B cell (primary cell): ENCODE data around the gene CACNA1F. TPM values are rescaled to one million over a fixed set of nuclear protein-coding genes. Genes with fewer than 3 reads are reported as not detected.

Source experiments
- ATAC-seq: fragments of 200-7000 bp; cut with Tn5 transposase; one replicate; pipeline ENCODE4 v1.10.0; 2021; ENCODE audit warnings: low read depth, mild to moderate bottlenecking, moderate number of reproducible peaks, moderate library complexity
- CTCF ChIA-PET: fragments of 350-600 bp; sonication (Branson Sonifier 250); formaldehyde crosslinking; loops from one replicate; lab custom pipeline; 2021; ENCODE audit warnings: antibody characterized with exemption, inconsistent platforms; lab: Charles Lee
- POLR2A ChIA-PET: fragments of 350-600 bp; sonication (Branson Sonifier 250); formaldehyde crosslinking; loops from one replicate; lab custom pipeline; 2021; ENCODE audit warnings: antibody characterized with exemption; lab: Charles Lee
- DNase-seq: peaks from one replicate; pipeline ENCODE4 v3.0.0; 2013
- H2AFZ ChIP-seq: 2 replicates; pipeline ENCODE4 v1.6.1; 2012; ENCODE audit warnings: mild to moderate bottlenecking, low read depth, low read length; ENCODE audit not compliant: insufficient read depth, poor library complexity, severe bottlenecking
- H3K27ac ChIP-seq, 2 donors: 1 replicate in 1 of 2; 2 replicates in 1 of 2; pipeline ENCODE4 v1.5.1; 2012 to 2013; ENCODE audit warnings: low read length in 2 of 2, mild to moderate bottlenecking in 2 of 2, moderate library complexity in 1 of 2
- H3K27me3 ChIP-seq, 4 experiments: fragments of 200-600 bp in 1 of 4; sonication (generic) in 1 of 4; replicated peaks in 1 of 4; 1 replicate in 2 of 4; 2 replicates in 2 of 4; pipeline versions ENCODE4 v1.6.1 to v1.7.0; 2013 to 2016; ENCODE audit warnings: low read length in 3 of 4, mild to moderate bottlenecking in 2 of 4, mixed read lengths in 1 of 4, moderate library complexity in 1 of 4; ENCODE audit not compliant: insufficient read depth in 4 of 4, control insufficient read depth in 3 of 4; ENCODE audit errors: control extremely low read depth in 1 of 4
- H3K36me3 ChIP-seq, 2 experiments: replicated peaks in 1 of 2; 1 replicate in 1 of 2; 2 replicates in 1 of 2; pipeline versions ENCODE4 v1.6.1 to v1.7.1; 2013; ENCODE audit warnings: low read length in 1 of 2; ENCODE audit not compliant: insufficient read depth in 2 of 2, control insufficient read depth in 1 of 2; ENCODE audit errors: control extremely low read depth in 1 of 2, extremely low read depth in 1 of 2
- H3K4me1 ChIP-seq, 2 donors: fragments of 200-600 bp in 1 of 2; sonication (generic) in 1 of 2; 1 replicate in 1 of 2; 2 replicates in 1 of 2; pipeline versions ENCODE4 v1.5.1 to v1.6.1; 2013 to 2017; ENCODE audit warnings: low read length in 2 of 2; ENCODE audit not compliant: control insufficient read depth in 2 of 2, insufficient read depth in 2 of 2
- H3K4me2 ChIP-seq: replicated peaks from 2 replicates; pipeline ENCODE3; 2012; ENCODE audit warnings: mild to moderate bottlenecking, low read depth, low read length; ENCODE audit not compliant: poor library complexity, severe bottlenecking
- H3K4me3 ChIP-seq, 5 experiments: fragments of 200-600 bp in 1 of 5; sonication (generic) in 1 of 5; 1 replicate in 3 of 5; 2 replicates in 2 of 5; pipeline versions ENCODE4 v1.5.1 to v1.7.0; 2011 to 2016; ENCODE audit warnings: low read length in 4 of 5, mild to moderate bottlenecking in 4 of 5, low read depth in 2 of 5, control low read depth in 1 of 5, moderate library complexity in 1 of 5; ENCODE audit not compliant: insufficient read depth in 1 of 5; ENCODE audit errors: control extremely low read depth in 1 of 5, extremely low read depth in 1 of 5
- H3K79me2 ChIP-seq: fragments of 200-600 bp; sonication (generic); one replicate; pipeline ENCODE4 v1.6.0; 2016; ENCODE audit warnings: low read length; ENCODE audit not compliant: control insufficient read depth, insufficient read depth
- H3K9ac ChIP-seq: fragments of 200-600 bp; sonication (generic); 2 replicates; pipeline ENCODE4 v1.6.1; 2017; ENCODE audit warnings: mild to moderate bottlenecking, low read length, moderate library complexity
- H3K9me3 ChIP-seq, 3 donors: one replicate each; pipeline versions ENCODE4 v1.6.1 to v1.7.1; 2013; ENCODE audit warnings: low read length in 2 of 3; ENCODE audit not compliant: control insufficient read depth in 2 of 3, insufficient read depth in 1 of 3; ENCODE audit errors: control extremely low read depth in 1 of 3
- H4K20me1 ChIP-seq: 2 replicates; pipeline ENCODE4 v1.6.0; 2012; ENCODE audit warnings: mild to moderate bottlenecking, low read length; ENCODE audit not compliant: insufficient read depth, control insufficient read depth, poor library complexity, severe bottlenecking
- H3K27ac Mint-ChIP-seq: one replicate; pipeline ENCODE4 v1.8.0; 2021; ENCODE audit warnings: mixed read lengths
- H3K27me3 Mint-ChIP-seq: one replicate; pipeline ENCODE4 v1.8.0; 2021; ENCODE audit warnings: mixed read lengths
- H3K4me1 Mint-ChIP-seq: one replicate; pipeline ENCODE4 v1.8.0; 2021; ENCODE audit warnings: mixed read lengths
- H3K4me3 Mint-ChIP-seq: one replicate; pipeline ENCODE4 v1.8.0; 2021; ENCODE audit warnings: mixed read lengths
- H3K9me3 Mint-ChIP-seq: one replicate; pipeline ENCODE4 v1.8.0; 2022; ENCODE audit warnings: mixed read lengths; ENCODE audit not compliant: insufficient read depth
- EZH2 ChIP-seq: IDR thresholded peaks from 2 replicates; pipeline ENCODE4 v1.6.1; 2012; ENCODE audit warnings: borderline replicate concordance, low read depth, mild to moderate bottlenecking, moderate library complexity, low read length; ENCODE audit not compliant: insufficient read depth, poor library complexity, severe bottlenecking
- WGBS: methylation state at CpG from one replicate; pipeline ENCODE4 v1.1.5; 2013; ENCODE audit warnings: missing lambda C conversion rate; ENCODE audit not compliant: insufficient coverage; 5-methylcytosine and 5-hydroxymethylcytosine counted together
- intact Hi-C: fragments of 100-400 bp; cut with micrococcal nuclease; formaldehyde crosslinking; loops from one replicate; pipeline ENCODE4 v1.10.0; 2022
- polyA plus RNA-seq: library from polyadenylated mRNA; depleted of rRNA; stranded (reverse); fragments of >200 nt; gene quantifications from 2 replicates; pipeline ENCODE4 v1.2.3, GENCODE V29; 2012
- total RNA-seq, 2 donors: library from RNA; stranded (reverse); fragments of 120-200 nt in 1 of 2; gene quantifications; 1 replicate in 1 of 2; 2 replicates in 1 of 2; pipeline versions ENCODE4 v1.2.3 to v1.2.4, GENCODE V29; 2013 to 2022
- TF ChIP-seq, protein P1 (sequence below): fragments of 200-600 bp; IDR thresholded peaks from one replicate; pipeline ENCODE4 v1.8.0; 2022; ENCODE audit warnings: antibody characterized with exemption, mild to moderate bottlenecking

Gene CACNA1F
- total and polyA plus RNA-seq, 2 donors (not counting 1 experiment from before 2014, with no cell fraction given): 6.7 to 9.3 TPM

GRCh38 chrX:49220100-49220499, 13.0 kb downstream of the CACNA1F start:
- Mint-ChIP-seq H3K27me3 (no peaks in the 10 kb centered on the region), H3K9me3 (no peaks in the 10 kb centered on the region), H3K27ac (no peak overlapping the region), H3K4me1 (peaks cover 2% of the 10 kb centered on the region), H3K4me3 (no peak overlapping the region)
- no peak overlapping the region for H3K9ac ChIP-seq
- H3K9me3 ChIP-seq: no peaks in the 10 kb centered on the region
- H3K4me1 ChIP-seq: peaks cover 0 to 2% of the 10 kb centered on the region in 2 donors
- no peak overlapping the region for H2AFZ ChIP-seq
- intact Hi-C loops: no loop called here
- H3K27ac ChIP-seq: no peak overlapping the region
- H3K79me2 ChIP-seq: no peaks in the 10 kb centered on the region
- ATAC-seq (no peak), DNase-seq (no peak)
- ChIA-PET CTCF (no interaction called here), POLR2A (no interaction called here)
- no peaks in the 10 kb centered on the region for H3K36me3 ChIP-seq
- no peaks in the 10 kb centered on the region for H4K20me1 ChIP-seq
- H3K27me3 ChIP-seq: no peaks in the 10 kb centered on the region
- H3K4me2 ChIP-seq: no peak overlapping the region
- H3K4me3 ChIP-seq: no peak overlapping the region
- TF ChIP-seq EZH2: no peak
- TF ChIP-seq, protein P1, sequence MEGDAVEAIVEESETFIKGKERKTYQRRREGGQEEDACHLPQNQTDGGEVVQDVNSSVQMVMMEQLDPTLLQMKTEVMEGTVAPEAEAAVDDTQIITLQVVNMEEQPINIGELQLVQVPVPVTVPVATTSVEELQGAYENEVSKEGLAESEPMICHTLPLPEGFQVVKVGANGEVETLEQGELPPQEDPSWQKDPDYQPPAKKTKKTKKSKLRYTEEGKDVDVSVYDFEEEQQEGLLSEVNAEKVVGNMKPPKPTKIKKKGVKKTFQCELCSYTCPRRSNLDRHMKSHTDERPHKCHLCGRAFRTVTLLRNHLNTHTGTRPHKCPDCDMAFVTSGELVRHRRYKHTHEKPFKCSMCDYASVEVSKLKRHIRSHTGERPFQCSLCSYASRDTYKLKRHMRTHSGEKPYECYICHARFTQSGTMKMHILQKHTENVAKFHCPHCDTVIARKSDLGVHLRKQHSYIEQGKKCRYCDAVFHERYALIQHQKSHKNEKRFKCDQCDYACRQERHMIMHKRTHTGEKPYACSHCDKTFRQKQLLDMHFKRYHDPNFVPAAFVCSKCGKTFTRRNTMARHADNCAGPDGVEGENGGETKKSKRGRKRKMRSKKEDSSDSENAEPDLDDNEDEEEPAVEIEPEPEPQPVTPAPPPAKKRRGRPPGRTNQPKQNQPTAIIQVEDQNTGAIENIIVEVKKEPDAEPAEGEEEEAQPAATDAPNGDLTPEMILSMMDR: no peak

- Histone ChIP-seq H3K9me3 (no peaks in the 10 kb centered on the region), H3K4me1 (no peaks in the 10 kb centered on the region), H3K4me2 (no peak overlapping the region), H4K20me1 (no peaks in the 10 kb centered on the region), H3K4me3 (no peak overlapping the region), H3K27ac (no peak overlapping the region), H2AFZ (no peak overlapping the region), H3K36me3 (no peaks in the 10 kb centered on the region), H3K27me3 (no peaks in the 10 kb centered on the region), H3K79me2 (no peaks in the 10 kb centered on the region), H3K9ac (no peak overlapping the region)
- ChIA-PET POLR2A (no interaction called here), CTCF (no interaction called here)
- intact Hi-C loops: no loop called here
- no peak overlapping the region for H3K4me3 Mint-ChIP-seq
- no peaks in the 10 kb centered on the region for H3K4me1 Mint-ChIP-seq
- no peaks in the 10 kb centered on the region for H3K9me3 Mint-ChIP-seq
- TF ChIP-seq EZH2: no peak
- TF ChIP-seq, protein P1: no peak
- no peak overlapping the region for H3K27ac Mint-ChIP-seq
- ATAC-seq (no peak), DNase-seq (no peak)
- H3K27me3 Mint-ChIP-seq: no peaks in the 10 kb centered on the region
- 100% methylated on average over 8 of the region's 14 CpGs for WGBS
Measured at GRCh38 chrX:49214996-49215526, 18.1 kb downstream of the CACNA1F start.
